Neutrophil (primary cell): ENCODE results near the gene CCDC192.

Source experiments
- H3K27ac ChIP-seq: fragments of 200-600 bp; sonication (generic); 2 replicates; pipeline ENCODE4 v1.5.1; 2016; ENCODE audit warnings: mild to moderate bottlenecking, moderate library complexity
- H3K27me3 ChIP-seq: fragments of 200-600 bp; sonication (generic); 2 replicates; pipeline ENCODE4 v1.6.0; 2016; ENCODE audit warnings: mild to moderate bottlenecking
- H3K36me3 ChIP-seq: fragments of 200-600 bp; sonication (generic); 2 replicates; pipeline ENCODE4 v1.5.1; 2017
- H3K4me1 ChIP-seq, 2 experiments: fragments of 200-600 bp in 1 of 2; sonication (generic) in 1 of 2; 1 replicate in 1 of 2; 2 replicates in 1 of 2; pipeline versions ENCODE4 v1.5.1 to v1.6.1; 2013 to 2016; ENCODE audit warnings: low read depth in 1 of 2, low read length in 1 of 2, mild to moderate bottlenecking in 1 of 2, moderate library complexity in 1 of 2; ENCODE audit not compliant: control insufficient read depth in 1 of 2, insufficient read depth in 1 of 2
- H3K4me3 ChIP-seq, 2 experiments: fragments of 200-600 bp in 1 of 2; sonication (generic) in 1 of 2; 1 replicate in 1 of 2; 2 replicates in 1 of 2; pipeline ENCODE4 v1.5.1; 2013 to 2016; ENCODE audit warnings: low read depth in 1 of 2, low read length in 1 of 2, mild to moderate bottlenecking in 1 of 2, moderate library complexity in 1 of 2
- H3K9me3 ChIP-seq: fragments of 200-600 bp; sonication (generic); 2 replicates; pipeline ENCODE4 v1.5.1; 2016
- TF ChIP-seq, protein P1 (sequence below): fragments of 200-600 bp; sonication (generic); IDR thresholded peaks from 2 replicates; pipeline ENCODE4 v1.5.1; 2016; ENCODE audit warnings: antibody characterized with exemption

CCDC192 gene

DNA sequence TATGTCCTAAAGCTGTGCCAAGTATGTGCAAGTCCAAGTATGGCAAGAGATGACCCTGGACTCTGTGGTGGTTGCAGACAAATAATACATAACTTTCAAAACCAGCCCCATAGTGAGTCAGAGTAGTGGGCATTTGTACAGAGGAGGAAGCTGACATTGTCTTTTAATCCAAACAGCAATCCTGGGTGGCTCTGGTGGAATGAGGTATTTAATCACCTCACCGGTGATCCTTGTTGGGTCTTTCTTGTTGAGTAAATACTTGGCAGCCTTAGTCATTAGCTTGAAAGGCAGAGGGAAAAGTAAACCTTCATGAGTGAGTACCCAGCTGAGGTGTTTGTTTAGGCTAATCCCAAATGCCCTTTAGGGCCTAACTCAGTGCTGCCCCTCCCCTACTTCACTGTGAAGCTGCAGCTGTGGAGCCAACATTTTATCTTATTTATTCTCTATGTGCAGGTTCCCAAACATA is 231.6 kb downstream of the CCDC192 start:
- no peaks in the 10 kb centered on the region for H3K4me1 ChIP-seq
- TF ChIP-seq, protein P1, sequence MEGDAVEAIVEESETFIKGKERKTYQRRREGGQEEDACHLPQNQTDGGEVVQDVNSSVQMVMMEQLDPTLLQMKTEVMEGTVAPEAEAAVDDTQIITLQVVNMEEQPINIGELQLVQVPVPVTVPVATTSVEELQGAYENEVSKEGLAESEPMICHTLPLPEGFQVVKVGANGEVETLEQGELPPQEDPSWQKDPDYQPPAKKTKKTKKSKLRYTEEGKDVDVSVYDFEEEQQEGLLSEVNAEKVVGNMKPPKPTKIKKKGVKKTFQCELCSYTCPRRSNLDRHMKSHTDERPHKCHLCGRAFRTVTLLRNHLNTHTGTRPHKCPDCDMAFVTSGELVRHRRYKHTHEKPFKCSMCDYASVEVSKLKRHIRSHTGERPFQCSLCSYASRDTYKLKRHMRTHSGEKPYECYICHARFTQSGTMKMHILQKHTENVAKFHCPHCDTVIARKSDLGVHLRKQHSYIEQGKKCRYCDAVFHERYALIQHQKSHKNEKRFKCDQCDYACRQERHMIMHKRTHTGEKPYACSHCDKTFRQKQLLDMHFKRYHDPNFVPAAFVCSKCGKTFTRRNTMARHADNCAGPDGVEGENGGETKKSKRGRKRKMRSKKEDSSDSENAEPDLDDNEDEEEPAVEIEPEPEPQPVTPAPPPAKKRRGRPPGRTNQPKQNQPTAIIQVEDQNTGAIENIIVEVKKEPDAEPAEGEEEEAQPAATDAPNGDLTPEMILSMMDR: no peak
- no peaks in the 10 kb centered on the region for H3K9me3 ChIP-seq
- H3K36me3 ChIP-seq: no peaks in the 10 kb centered on the region
- no peak overlapping the region for H3K4me3 ChIP-seq
- H3K27ac ChIP-seq: no peak overlapping the region
- H3K27me3 ChIP-seq: no peaks in the 10 kb centered on the region

DNA sequence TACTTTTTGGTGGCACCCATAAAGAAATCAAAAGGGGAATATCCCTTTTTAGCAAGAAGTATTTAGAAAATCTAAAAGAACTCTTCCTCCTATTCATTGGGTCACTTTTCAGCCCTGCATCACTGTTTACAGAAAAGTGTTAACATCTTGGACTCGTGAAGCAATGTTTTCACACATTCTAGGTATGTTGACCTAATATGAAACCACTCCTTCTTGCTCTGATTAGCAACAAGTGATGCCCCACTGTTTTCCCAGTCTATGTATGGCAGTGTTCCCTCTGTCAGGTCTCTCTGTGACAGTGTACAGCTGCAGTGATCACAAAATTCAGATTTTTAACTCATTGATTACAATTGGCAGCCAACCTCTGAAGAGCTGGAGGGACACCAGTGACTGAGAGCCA is 232.2 kb downstream of the CCDC192 start:
- Histone ChIP-seq H3K9me3 (no peaks in the 10 kb centered on the region), H3K4me1 (no peaks in the 10 kb centered on the region), H3K4me3 (no peak overlapping the region), H3K27ac (no peak overlapping the region), H3K36me3 (no peaks in the 10 kb centered on the region), H3K27me3 (no peaks in the 10 kb centered on the region)
- TF ChIP-seq, protein P1: no peak

DNA sequence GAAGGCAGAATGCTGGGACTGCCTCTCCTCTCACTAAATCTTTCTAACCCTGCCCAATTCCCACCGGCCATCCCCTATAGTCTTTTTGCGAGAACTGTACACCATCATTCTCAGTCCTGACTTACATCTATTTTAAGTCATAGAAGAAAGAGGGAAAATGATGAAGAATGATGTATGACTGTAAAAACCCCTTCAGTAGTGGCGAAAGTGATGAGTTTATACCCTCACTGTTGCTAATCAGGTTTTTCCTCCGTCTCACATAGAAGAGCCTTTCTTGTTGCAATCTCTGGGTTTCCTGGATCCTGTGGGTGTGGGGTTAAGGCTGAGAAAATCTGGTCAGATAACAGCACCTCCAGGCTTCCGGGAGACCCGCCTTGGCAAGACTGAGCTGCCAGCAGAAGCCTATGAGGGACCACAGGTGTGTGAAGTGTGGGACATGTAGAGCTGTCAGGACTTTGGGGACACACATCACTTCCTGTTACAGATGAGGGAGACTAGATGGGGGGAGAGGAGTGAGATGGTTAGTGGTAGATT is 233.3 kb downstream of the CCDC192 start:
- H3K27me3 ChIP-seq: no peaks in the 10 kb centered on the region
- no peak overlapping the region for H3K4me3 ChIP-seq
- no peaks in the 10 kb centered on the region for H3K4me1 ChIP-seq
- H3K27ac ChIP-seq: no peak overlapping the region
- no peaks in the 10 kb centered on the region for H3K9me3 ChIP-seq
- no peaks in the 10 kb centered on the region for H3K36me3 ChIP-seq
- TF ChIP-seq, protein P1: no peak

DNA sequence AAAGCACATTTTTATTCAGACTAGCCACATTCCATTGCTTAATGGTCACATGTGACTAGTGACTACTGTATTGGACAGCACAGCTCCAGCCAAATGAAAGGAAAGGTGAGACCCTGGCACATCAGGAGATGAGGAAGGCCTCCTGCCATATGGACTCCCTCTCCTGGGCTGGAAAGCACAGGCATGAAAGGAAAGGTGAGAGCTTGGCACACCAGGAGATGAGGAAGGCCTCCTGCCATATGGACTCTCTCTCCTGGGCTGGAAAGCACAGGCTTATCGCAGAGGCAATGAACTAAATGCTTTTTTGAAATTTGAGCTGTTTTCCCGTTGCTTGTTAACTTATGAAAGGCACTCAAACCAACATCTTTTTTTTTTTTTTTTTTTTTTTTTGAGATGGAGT is 235.6 kb downstream of the CCDC192 start:
- H3K9me3 ChIP-seq: no peaks in the 10 kb centered on the region
- no peak overlapping the region for H3K27ac ChIP-seq
- H3K36me3 ChIP-seq: no peaks in the 10 kb centered on the region
- H3K4me3 ChIP-seq: no peak overlapping the region
- H3K4me1 ChIP-seq: no peaks in the 10 kb centered on the region
- H3K27me3 ChIP-seq: no peaks in the 10 kb centered on the region
- TF ChIP-seq, protein P1: no peak

DNA sequence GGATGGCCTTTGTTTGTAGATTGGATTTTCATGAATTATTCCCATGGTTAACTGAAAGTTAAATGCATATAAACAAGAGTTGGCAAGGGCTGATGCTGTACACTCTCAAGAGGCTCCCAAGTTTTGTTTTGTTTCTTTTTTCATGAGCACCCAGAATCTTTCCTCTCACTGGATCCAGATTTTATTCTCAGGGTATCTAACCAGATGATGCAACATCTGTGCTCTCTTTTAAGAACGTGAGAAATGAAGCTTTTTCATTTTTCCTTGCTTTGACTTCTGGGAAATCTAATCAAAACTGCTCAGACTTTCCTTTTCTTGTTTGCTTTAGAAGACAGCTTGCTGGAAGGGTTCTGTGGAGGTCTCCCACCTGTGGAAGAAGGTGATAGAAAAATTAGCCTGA is 237.7 kb downstream of the CCDC192 start:
- no peak overlapping the region for H3K4me3 ChIP-seq
- no peaks in the 10 kb centered on the region for H3K4me1 ChIP-seq
- no peak overlapping the region for H3K27ac ChIP-seq
- no peaks in the 10 kb centered on the region for H3K27me3 ChIP-seq
- no peaks in the 10 kb centered on the region for H3K9me3 ChIP-seq
- TF ChIP-seq, protein P1: no peak
- no peaks in the 10 kb centered on the region for H3K36me3 ChIP-seq

DNA sequence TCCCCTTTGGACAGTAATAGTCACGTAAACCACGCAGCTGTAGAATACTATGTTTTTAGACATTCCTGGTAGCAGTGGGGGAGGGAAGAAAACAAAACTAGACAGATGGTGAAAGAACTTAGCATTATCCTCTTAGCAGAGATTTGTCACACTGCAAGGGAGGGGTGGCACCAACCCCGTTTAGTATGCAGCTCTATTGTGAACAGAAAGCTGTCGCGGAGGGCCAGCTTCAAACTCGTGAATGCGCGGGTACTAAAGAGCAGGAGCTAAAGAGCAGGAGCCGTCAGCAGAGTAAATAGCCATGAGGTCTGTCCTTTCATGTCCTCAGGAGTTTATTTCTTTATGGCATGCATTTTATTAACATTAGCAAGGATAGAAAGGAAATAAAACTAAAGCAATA is 238.5 kb downstream of the CCDC192 start:
- no peaks in the 10 kb centered on the region for H3K36me3 ChIP-seq
- H3K27me3 ChIP-seq: no peaks in the 10 kb centered on the region
- TF ChIP-seq, protein P1: no peak
- no peak overlapping the region for H3K27ac ChIP-seq
- no peak overlapping the region for H3K4me3 ChIP-seq
- H3K4me1 ChIP-seq: no peaks in the 10 kb centered on the region
- H3K9me3 ChIP-seq: no peaks in the 10 kb centered on the region
